Measurements from ENCODE around the gene C1QL4.

The C1QL4 gene

DNA sequence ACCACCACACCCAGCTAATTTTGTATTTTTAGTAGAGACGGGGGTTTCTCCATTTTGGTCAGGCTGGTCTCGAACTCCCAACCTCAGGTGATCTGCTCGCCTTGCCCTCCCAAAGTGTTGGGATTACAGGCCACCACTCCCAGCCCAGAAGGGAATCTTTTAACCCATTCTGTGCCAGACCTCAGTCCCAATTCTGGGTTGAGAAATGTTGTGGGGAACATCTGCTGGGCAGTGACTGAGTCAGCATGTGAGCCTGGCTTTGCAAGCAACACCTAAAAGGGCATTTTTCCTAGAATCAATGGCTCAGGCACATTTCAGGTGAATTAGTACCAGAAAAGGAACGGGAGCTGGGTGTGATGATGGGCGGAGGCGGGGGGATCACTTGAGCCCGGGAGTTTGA lies 22.7 kb upstream of the C1QL4 start:
- DNase-seq (ENCODE audit: low read depth), result no peak
- H3K4me3 ChIP-seq (ENCODE audit: low read depth, low read length), result no peak overlapping the region
- TF ChIP-seq, protein P1, sequence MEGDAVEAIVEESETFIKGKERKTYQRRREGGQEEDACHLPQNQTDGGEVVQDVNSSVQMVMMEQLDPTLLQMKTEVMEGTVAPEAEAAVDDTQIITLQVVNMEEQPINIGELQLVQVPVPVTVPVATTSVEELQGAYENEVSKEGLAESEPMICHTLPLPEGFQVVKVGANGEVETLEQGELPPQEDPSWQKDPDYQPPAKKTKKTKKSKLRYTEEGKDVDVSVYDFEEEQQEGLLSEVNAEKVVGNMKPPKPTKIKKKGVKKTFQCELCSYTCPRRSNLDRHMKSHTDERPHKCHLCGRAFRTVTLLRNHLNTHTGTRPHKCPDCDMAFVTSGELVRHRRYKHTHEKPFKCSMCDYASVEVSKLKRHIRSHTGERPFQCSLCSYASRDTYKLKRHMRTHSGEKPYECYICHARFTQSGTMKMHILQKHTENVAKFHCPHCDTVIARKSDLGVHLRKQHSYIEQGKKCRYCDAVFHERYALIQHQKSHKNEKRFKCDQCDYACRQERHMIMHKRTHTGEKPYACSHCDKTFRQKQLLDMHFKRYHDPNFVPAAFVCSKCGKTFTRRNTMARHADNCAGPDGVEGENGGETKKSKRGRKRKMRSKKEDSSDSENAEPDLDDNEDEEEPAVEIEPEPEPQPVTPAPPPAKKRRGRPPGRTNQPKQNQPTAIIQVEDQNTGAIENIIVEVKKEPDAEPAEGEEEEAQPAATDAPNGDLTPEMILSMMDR (IDR thresholded peaks at IDR 0.05; ENCODE audit: control insufficient read depth, extremely low read depth, insufficient read depth), result no peak

GRCh38 chr12:49358483-49359141 lies 21.6 kb upstream of the C1QL4 start:
- no peak overlapping the region for H3K4me3 ChIP-seq (ENCODE audit: low read depth, low read length)
- DNase-seq (ENCODE audit: low read depth), result peak; percentile 32
- TF ChIP-seq, protein P1 (IDR thresholded peaks at IDR 0.05; ENCODE audit: control insufficient read depth, extremely low read depth, insufficient read depth), result peak; percentile 77

GRCh38 chr12:49357103-49357678 lies 20.2 kb upstream of the C1QL4 start:
- TF ChIP-seq, protein P1 (IDR thresholded peaks at IDR 0.05; ENCODE audit: control insufficient read depth, extremely low read depth, insufficient read depth), result peak; percentile 23; the same call in 1 of the 2 replicates
- no peak overlapping the region for H3K4me3 ChIP-seq (ENCODE audit: low read depth, low read length)
- no peak for DNase-seq (ENCODE audit: low read depth)

GRCh38 chr12:49355913-49356312 lies 18.9 kb upstream of the C1QL4 start:
- no peak overlapping the region for H3K4me3 ChIP-seq (ENCODE audit: low read depth, low read length)
- TF ChIP-seq, protein P1 (IDR thresholded peaks at IDR 0.05; ENCODE audit: control insufficient read depth, extremely low read depth, insufficient read depth), result no peak
- no peak for DNase-seq (ENCODE audit: low read depth)

DNA sequence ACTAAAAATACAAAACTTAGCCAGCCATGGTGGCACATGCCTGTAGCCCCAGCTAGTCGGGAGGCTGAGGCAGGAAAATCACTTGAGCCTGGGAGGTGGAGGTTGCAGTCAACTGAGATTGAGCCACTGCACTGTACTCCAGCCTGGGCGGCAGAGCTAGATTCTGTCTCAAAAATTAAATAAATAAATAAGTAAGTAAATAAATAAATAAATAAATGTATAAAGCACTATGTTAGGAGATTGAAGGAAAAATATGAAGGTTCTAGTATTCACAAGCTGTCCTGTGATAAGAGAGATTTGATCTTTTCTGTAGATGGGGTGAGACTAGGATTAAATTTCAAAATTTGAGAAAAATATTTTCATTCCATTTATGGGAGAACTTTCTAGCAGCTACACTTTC lies 15.4 kb upstream of the C1QL4 start:
- no peak overlapping the region for H3K4me3 ChIP-seq (ENCODE audit: low read depth, low read length)
- TF ChIP-seq, protein P1 (IDR thresholded peaks at IDR 0.05; ENCODE audit: control insufficient read depth, extremely low read depth, insufficient read depth), result no peak
- DNase-seq (ENCODE audit: low read depth), result no peak

DNA sequence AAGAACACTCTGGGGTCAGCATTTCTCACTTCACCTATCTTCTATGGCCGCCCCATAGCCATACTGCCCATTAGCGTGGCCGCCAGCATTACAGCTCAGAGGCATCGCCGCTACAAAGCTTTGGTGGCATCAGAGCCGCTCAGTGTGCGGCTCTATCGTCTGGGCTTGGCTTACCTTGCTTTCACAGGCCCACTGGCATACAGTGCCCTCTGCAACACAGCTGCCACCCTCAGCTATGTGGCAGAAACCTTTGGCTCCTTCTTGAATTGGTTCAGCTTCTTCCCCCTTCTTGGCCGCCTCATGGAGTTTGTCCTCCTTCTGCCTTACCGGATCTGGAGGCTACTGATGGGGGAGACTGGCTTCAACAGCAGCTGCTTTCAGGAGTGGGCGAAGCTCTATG lies 12.3 kb upstream of the C1QL4 start:
- no peak for DNase-seq (ENCODE audit: low read depth)
- TF ChIP-seq, protein P1 (IDR thresholded peaks at IDR 0.05; ENCODE audit: control insufficient read depth, extremely low read depth, insufficient read depth), result no peak
- no peak overlapping the region for H3K4me3 ChIP-seq (ENCODE audit: low read depth, low read length)

DNA sequence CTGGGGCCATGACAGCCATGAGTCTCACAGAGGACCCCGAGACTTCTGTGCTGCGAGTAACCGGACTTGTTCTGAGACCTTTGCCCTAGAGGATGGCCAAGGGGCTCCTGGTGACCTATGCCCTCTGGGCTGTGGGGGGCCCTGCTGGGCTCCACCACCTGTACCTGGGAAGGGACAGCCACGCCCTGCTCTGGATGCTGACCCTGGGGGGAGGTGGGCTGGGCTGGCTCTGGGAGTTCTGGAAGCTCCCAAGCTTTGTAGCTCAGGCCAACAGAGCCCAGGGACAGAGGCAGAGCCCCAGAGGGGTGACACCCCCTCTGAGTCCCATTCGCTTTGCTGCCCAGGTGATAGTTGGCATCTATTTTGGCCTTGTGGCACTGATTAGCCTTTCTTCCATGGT lies 11.8 kb upstream of the C1QL4 start:
- no peak overlapping the region for H3K4me3 ChIP-seq (ENCODE audit: low read depth, low read length)
- DNase-seq (ENCODE audit: low read depth), result no peak
- TF ChIP-seq, protein P1 (IDR thresholded peaks at IDR 0.05; ENCODE audit: control insufficient read depth, extremely low read depth, insufficient read depth), result no peak
